Measurements from ENCODE around the gene MIF.

- TF ChIP-seq CTCF (IDR thresholded peaks at IDR 0.05; ENCODE audit: low read depth, low read length) (no peak), POLR2A (IDR thresholded peaks at IDR 0.05; ENCODE audit: extremely low read depth, insufficient read length) (no peak), MYC (IDR thresholded peaks at IDR 0.05; ENCODE audit: low read depth, low read length) (no peak), MAX (IDR thresholded peaks at IDR 0.05; ENCODE audit: low read depth, low read length) (no peak)
Measured at GRCh38 chr22:23939017-23939357, 44.8 kb downstream of the MIF start.
